Spinal cord (tissue), 10 donors: ENCODE data around the gene FITM1. TPM values are rescaled to one million over a fixed set of nuclear protein-coding genes. Genes with fewer than 3 reads are reported as not detected.

Source experiments
- DNase-seq, 6 donors: peaks; one replicate each; pipeline versions ENCODE4 v3.0.0 to v3.0.0-alpha.2; 2013 to 2015; ENCODE audit warnings: low spot score in 6 of 6, low read depth in 4 of 6
- H3K27ac ChIP-seq: one replicate; pipeline ENCODE4 v1.5.1; 2013; ENCODE audit warnings: low read depth, low read length, control low read depth
- H3K27me3 ChIP-seq: one replicate; pipeline ENCODE4 v1.6.1; 2013; ENCODE audit warnings: low read length; ENCODE audit not compliant: control insufficient read depth, insufficient read depth
- H3K36me3 ChIP-seq: one replicate; pipeline ENCODE4 v1.6.1; 2013; ENCODE audit warnings: low read length; ENCODE audit not compliant: control insufficient read depth, insufficient read depth
- H3K4me1 ChIP-seq: one replicate; pipeline ENCODE4 v1.6.1; 2013; ENCODE audit warnings: low read length; ENCODE audit not compliant: control insufficient read depth, insufficient read depth
- H3K4me3 ChIP-seq: one replicate; pipeline ENCODE4 v1.5.1; 2013; ENCODE audit warnings: low read depth, low read length, control low read depth
- H3K9me3 ChIP-seq: one replicate; pipeline ENCODE4 v1.6.1; 2013; ENCODE audit warnings: low read length; ENCODE audit not compliant: control insufficient read depth, insufficient read depth
- WGBS: methylation state at CpG from one replicate; pipeline ENCODE4 v1.1.5; 2013; ENCODE audit warnings: missing lambda C conversion rate; ENCODE audit not compliant: insufficient coverage; 5-methylcytosine and 5-hydroxymethylcytosine counted together
- long read RNA-seq, 4 donors: transcript quantifications; one replicate each; lab custom pipeline, GENCODE V29; 2026
- polyA plus RNA-seq, 2 donors: library from polyadenylated mRNA; unstranded; fragments of 120-200 nt; gene quantifications; one replicate each; pipeline ENCODE4 v1.2.1, GENCODE V29; 2013; ENCODE audit not compliant: insufficient read length in 2 of 2
- total RNA-seq, 2 donors: library from RNA; depleted of rRNA in 1 of 2; stranded (reverse); fragments of 120-200 nt in 1 of 2; fragments of >200 nt in 1 of 2; gene quantifications; one replicate each; pipeline versions ENCODE4 v1.2.3 to v1.2.4, GENCODE V29; 2013 to 2014
- donor health status: healthy.

The FITM1 gene, protein sequence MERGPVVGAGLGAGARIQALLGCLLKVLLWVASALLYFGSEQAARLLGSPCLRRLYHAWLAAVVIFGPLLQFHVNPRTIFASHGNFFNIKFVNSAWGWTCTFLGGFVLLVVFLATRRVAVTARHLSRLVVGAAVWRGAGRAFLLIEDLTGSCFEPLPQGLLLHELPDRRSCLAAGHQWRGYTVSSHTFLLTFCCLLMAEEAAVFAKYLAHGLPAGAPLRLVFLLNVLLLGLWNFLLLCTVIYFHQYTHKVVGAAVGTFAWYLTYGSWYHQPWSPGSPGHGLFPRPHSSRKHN
- under 1 TPM in 1 of 2 donors, not detected in 1; 0.77 TPM for total RNA-seq
- polyA plus RNA-seq, result 1 to 10 TPM; 1.1 to 1.2 TPM
- long read RNA-seq, donor 1, partial matches to known transcripts, result 0 of 2 reads
- long read RNA-seq, donor 1, other reads (novel, unspliced or antisense), result 0 of 2 reads
- long read RNA-seq, donor 2, result 0 reads
- long read RNA-seq, donor 3, result 0 reads
- long read RNA-seq, donor 4, partial matches to known transcripts, result 0 of 2 reads
- long read RNA-seq, donor 4, other reads (novel, unspliced or antisense), result 0 of 2 reads

GRCh38 chr14:24130380-24130716 lies at the start of gene FITM1:
TSS of gene FITM1 (plus strand) at chr14:24130659. CDS start at chr14:24131564, 905 bp downstream.
- H3K9me3 ChIP-seq, result no peaks in the 10 kb centered on the region
- WGBS, result 89% methylated on average over 4 of the region's 5 CpGs
- H3K4me3 ChIP-seq, result no peak within 1 kb of the TSS
- no peak within 1 kb of the TSS for H3K27ac ChIP-seq
- H3K36me3 ChIP-seq, result peaks cover 12% of the 10 kb centered on the region
- no peaks in the 10 kb centered on the region for H3K27me3 ChIP-seq
- no peak for DNase-seq
- peaks cover 4% of the 10 kb centered on the region for H3K4me1 ChIP-seq

DNA sequence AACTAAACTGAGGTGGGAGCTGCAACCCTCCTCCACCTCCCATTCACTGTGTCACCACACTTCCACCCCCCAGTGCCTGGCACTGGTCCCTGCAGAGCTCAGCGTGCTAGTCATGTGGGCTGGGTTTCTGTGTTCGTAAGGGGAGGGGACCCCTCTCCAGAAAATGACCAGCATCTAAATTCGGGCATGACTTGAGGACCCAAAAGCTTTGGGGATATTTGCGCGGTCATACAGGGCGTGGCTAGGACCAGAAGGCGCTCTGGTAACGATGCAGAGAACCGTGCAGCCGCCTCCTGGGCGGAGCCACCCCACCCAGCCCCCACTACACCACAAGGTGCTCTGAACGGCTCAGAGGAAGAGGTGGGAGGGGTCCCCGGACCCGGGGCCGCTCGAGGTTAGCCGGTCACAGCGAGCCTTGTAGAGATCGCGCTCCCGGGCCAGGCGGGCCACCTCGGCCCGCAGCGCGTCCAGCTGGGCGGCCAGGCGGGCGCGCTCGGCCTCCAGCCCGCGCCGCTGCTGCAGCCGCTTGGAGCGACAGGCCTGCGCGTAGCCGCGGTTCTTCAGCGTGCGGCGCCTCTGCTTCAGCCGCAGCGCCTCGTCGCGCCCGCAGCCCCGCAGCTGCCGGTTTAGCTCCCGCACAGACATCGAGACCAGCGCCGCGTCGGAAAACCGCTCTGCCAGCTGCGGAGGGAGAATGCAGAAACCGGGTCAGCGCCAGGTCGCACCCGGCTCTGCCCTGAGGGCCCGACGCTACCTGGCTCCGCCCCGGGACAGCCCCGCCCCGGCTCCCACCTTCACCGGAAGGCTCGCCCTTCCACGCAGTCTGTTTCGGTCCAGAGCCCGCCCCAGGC lies 49.3 kb upstream of the FITM1 start:
- peak in 2 of 6 donors; percentile 82 to 90 for DNase-seq
- Histone ChIP-seq H3K27ac (no peak overlapping the region), H3K9me3 (no peaks in the 10 kb centered on the region), H3K4me3 (peak overlapping the region; percentile 51), H3K27me3 (peaks cover 8% of the 10 kb centered on the region), H3K4me1 (peaks cover 32% of the 10 kb centered on the region), H3K36me3 (peaks cover 6% of the 10 kb centered on the region)
- WGBS, result under 1% methylated on average over 71 of the region's 74 CpGs

- Histone ChIP-seq H3K27ac (no peak overlapping the region), H3K4me1 (peaks cover 32% of the 10 kb centered on the region), H3K36me3 (peaks cover 4% of the 10 kb centered on the region), H3K27me3 (peaks cover 8% of the 10 kb centered on the region), H3K4me3 (peak overlapping the region; percentile 51), H3K9me3 (no peaks in the 10 kb centered on the region)
- 11% methylated on average over 20 of the region's 26 CpGs for WGBS
- peak in 2 of 6 donors; percentile 13 to 30 for DNase-seq
These were observed 48.7 kb upstream of the FITM1 start for GRCh38 chr14:24081739-24082211.

- 84% methylated on average over 3 of the region's 5 CpGs for WGBS
These were observed 47.9 kb upstream of the FITM1 start for GRCh38 chr14:24082411-24083080.

GRCh38 chr14:24083462-24083861 lies 47.0 kb upstream of the FITM1 start:
- 66% methylated on average over 2 of the region's 3 CpGs for WGBS
- no peak overlapping the region for H3K27ac ChIP-seq
- H3K4me3 ChIP-seq, result no peak overlapping the region
- H3K27me3 ChIP-seq, result peaks cover 8% of the 10 kb centered on the region
- H3K4me1 ChIP-seq, result peaks cover 32% of the 10 kb centered on the region
- H3K36me3 ChIP-seq, result no peaks in the 10 kb centered on the region
- H3K9me3 ChIP-seq, result no peaks in the 10 kb centered on the region
- DNase-seq, result no peak

More at GRCh38 chr14:24082411-24083080, 47.9 kb upstream of the FITM1 start:
- H3K27ac ChIP-seq, result no peak overlapping the region
- peaks cover 8% of the 10 kb centered on the region for H3K27me3 ChIP-seq
- DNase-seq, result no peak
- H3K4me1 ChIP-seq, result peaks cover 32% of the 10 kb centered on the region
- H3K36me3 ChIP-seq, result peaks cover under 1% of the 10 kb centered on the region
- no peak overlapping the region for H3K4me3 ChIP-seq
- no peaks in the 10 kb centered on the region for H3K9me3 ChIP-seq

DNA sequence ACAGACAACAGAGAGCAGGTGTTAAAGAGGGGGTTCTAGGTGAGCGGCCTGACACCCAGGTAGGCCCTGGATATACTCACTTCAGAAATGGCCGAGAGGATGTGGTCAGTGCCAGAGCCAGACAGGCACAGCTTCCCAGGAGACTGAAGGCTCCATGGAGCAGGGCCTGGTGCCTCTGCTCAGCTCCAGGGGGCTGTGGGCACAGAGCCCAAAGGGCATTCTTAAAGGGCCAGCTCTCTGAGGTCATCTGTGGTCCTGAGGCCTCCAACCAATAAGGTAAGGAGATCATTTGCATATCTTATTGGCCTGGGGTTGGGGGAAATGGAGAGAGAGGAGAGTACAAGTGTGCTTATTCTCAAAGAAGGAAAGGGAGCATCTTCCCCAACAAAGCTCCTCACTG lies 46.0 kb upstream of the FITM1 start:
- Histone ChIP-seq H3K9me3 (no peaks in the 10 kb centered on the region), H3K36me3 (no peaks in the 10 kb centered on the region), H3K27me3 (peaks cover 8% of the 10 kb centered on the region), H3K4me3 (no peak overlapping the region), H3K27ac (no peak overlapping the region), H3K4me1 (peaks cover 29% of the 10 kb centered on the region)
- WGBS, result 80% methylated on average over 2 of the region's 2 CpGs
- DNase-seq, result no peak

GRCh38 chr14:24085215-24085614 lies 45.2 kb upstream of the FITM1 start:
- Histone ChIP-seq H3K4me1 (peaks cover 22% of the 10 kb centered on the region), H3K4me3 (no peak overlapping the region), H3K36me3 (no peaks in the 10 kb centered on the region), H3K27ac (no peak overlapping the region), H3K27me3 (peaks cover 8% of the 10 kb centered on the region), H3K9me3 (no peaks in the 10 kb centered on the region)
- DNase-seq, result no peak
- 88% methylated on average over 2 of the region's 3 CpGs for WGBS

DNA sequence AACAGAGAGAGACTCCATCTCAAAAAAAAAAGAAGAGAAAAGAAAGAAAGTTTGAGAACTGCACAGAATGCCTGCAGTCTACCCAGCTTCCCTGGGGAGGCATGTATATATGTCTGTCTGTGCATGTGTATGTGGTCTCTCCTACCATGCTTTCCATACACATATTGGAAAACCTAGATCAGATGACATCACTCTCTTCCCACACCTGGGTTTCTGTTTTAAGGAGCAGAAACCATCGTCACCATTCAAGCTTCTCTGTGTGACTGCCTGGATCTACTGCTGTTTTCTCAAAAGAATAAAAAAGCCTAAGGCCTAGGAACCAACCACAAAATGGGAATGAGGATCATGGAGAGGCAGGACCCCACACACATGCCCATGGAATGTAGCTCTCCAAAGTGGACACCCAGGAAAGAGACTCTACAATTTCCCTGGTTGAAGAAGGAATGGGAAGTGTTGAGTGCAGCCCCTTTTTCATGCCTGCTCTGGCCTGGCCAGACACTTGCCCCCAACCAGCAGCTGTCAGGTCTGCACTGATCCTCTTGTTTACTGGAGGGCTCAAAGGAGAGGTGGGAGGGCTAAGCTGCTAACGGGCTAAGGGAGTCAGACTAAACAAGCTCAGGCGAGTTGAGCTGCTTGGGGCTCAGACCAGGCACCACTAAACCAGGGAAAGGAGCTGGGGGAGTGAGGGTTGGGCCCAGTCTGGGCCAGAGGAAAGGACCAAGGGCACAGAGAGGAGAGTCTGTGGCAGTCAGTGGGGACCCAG lies 44.1 kb upstream of the FITM1 start:
- H3K9me3 ChIP-seq, result no peaks in the 10 kb centered on the region
- no peak for DNase-seq
- 58% methylated on average over 2 of the region's 3 CpGs for WGBS

More for the DNA sequence above, 44.1 kb upstream of the FITM1 start:
- H3K4me1 ChIP-seq, result peaks cover 15% of the 10 kb centered on the region
- no peaks in the 10 kb centered on the region for H3K36me3 ChIP-seq
- no peak overlapping the region for H3K27ac ChIP-seq
- H3K27me3 ChIP-seq, result peaks cover 8% of the 10 kb centered on the region
- H3K4me3 ChIP-seq, result no peak overlapping the region
